GM18519 (cell line): ENCODE data around the gene SFTPD.
"Not testable (repeated sequence)": the region's sequence is repeated elsewhere in the genome, so short reads cannot be mapped to it uniquely, and the experiment has no call there.

ENCODE experiments used
- ATAC-seq: cut with Tn5 transposase; IDR thresholded peaks from one replicate; pipeline ENCODE4 v1.9.1; 2021; ENCODE audit warnings: mild to moderate bottlenecking, moderate library complexity; ENCODE audit not compliant: unreplicated experiment, low FRiP score

SFTPD gene

DNA sequence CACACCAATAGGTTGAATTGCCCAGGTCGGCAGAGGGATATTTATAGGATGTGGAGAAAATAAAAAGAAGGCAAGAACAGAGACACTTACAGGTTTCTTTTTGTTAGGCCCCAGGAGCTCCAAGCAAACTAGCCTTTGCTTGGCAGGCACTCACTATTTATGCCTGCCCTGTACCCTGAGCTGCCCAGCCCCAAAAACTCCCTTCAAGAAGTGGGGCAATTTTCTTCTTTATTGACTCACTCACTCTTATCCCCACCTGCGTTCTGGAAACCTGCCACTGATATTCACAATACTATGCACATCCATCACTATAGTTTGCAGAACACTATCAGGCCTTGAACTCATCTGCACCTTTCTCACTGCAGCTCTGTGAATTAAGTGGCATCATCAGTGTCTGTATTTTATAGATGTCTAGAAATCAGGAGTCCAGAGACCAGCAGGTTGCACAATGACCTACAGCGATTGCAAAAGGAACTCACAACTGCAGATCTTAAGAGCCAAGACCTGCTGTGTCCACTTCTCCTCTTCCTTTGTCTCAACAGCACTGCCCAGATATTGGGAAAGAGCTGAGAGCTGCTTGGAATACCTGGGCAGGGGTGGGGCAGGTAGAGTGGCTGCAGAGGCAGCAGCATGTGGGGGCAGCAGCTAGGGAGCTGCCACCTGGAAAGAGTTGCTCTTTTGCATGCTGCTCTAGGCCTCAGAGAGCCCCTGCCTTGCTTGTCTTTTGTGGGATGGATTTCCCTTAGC, at the start of gene SFTPD:
Gene SFTPD, minus strand, starts transcription at position 130 of the 747 bp plus-strand sequence. CDS start 2,446 bp downstream, outside the sequence.
- no peak for ATAC-seq

DNA sequence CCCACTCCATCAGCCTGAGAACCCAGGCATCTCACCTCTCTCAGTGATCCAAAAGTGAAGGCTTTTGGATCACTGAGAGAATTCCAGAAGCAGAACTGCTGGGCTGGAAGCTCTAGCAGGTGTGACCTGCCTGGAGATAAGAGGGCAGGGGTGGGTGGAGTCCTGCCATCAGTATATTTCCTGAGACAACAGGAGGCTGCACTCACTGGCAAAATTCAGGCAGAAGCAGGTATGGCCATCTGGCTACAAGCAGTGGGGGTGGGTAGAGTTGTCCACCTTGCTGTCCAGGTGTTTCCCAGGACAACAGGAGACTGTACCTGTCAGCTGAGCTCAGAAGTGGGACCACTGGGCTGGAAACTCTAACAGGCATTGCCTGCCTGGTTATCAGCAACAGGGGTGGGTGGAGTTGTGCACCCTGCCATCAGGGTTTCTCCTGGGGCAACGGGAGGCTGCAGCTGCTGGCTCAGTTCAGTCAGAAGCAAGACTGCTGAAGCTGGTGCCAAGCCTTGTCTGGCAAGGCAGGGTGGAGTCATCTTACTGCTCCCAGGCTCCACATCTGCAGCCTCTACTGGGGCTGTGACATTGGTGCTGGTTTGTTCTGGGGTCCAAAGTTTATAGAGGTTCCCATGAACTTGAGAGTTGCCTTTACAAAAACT, 47.2 kb upstream of the SFTPD start:
- no peak for ATAC-seq

DNA sequence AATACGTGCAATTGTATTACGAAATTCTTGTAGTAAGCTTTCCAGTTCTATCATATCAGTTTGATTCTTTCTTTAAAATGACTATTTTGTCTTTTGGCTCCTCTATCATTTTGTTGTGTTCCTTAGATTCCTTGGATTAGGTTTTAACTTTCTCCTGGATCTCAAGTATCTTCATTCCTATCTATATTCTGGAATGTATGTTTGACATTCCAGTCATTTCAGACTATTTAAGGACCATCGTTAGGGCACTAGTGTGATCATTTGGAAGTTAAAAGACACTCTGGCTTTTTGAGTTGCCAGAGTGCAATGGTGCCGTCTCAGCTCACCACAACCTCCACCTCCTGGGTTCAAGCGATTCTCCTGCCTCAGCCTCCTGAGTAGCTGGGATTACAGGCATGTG, 45.7 kb upstream of the SFTPD start:
- ATAC-seq, result no peak

DNA sequence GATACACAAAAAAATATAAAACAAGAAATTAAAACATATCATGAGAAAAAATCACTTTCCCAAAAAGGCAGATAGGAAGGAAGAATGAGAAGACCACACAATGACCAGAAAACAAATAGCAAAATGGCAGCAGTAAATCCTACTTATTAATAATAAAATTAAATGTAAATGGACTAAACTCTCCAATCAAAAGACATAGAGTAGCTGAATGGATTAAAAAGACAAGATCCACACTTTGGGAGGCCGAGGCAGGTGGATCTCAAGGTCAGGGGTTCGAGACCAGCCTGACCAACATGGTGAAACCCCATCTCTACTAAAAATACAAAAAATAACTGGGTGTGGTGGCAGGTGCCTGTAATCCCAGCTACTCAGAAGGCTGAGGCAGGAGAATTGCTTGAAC, 39.3 kb upstream of the SFTPD start:
- not testable (repeated sequence) for ATAC-seq

DNA sequence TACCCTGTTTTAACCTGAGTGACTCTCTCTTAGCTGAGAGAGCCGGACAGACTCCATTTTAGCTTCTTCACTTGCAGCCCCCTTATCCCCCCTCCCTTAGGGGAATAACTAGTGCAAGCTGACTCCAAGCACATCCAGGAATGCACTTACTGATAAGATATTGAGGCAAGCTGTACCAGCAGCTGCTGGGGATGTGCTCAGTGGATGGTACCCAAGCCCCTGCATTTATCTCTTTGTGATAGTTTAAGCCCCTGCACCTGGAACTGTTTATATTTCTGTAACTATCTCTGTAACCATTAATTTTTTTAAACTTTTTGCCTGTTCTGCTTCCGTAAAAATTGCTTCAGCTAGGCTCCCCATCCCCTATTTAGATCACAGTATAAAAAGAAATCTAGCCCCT, 37.8 kb upstream of the SFTPD start:
- ATAC-seq, result not testable (repeated sequence)

DNA sequence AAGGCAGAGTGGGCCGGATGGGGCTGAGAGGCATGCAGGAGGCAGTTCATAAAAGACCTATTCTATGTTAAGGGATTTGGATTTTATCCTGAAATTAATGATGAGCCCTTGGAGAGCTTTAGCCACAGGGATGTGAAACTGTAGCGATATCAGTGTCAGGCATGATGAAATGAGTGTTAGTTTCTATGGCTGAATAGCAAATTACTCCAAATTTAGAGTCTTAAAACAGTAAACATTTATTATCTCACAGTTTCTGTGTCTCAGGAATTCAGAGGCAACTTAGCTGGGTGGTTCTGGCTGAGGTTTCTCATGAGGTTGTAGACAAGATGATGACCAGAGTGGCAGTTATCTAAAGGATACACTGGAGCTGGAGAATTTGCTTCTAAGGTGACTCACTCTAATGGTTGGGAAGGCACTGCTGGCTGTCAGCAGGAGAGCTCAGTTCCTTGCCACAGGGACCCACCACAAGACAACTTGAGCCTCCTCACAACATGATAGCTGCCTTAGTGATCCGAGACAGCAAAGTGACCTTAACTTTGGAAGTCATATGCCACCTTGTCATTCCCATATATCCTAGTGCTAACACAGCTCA, 36.7 kb upstream of the SFTPD start:
- no peak for ATAC-seq

DNA sequence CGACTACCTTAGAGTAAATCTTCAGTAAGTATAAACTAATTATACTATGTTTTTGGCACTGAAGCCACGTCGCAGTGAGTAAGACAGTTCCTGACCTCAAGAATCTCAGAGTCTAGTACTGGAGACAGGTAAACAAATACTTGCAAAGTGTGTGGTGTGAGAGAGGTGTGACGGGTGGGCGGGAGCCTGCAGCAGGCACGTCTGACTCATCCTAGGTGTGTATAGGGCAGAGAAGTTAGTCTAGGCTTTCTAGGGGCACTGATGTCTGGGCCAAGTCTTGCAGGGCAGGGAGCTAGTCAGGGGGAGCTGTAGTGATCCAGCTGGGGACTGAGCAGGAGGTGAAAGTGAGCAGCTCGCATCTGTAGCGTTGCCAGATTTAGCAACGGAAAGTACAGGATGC, 35.9 kb upstream of the SFTPD start:
- ATAC-seq, result peak; percentile 79

DNA sequence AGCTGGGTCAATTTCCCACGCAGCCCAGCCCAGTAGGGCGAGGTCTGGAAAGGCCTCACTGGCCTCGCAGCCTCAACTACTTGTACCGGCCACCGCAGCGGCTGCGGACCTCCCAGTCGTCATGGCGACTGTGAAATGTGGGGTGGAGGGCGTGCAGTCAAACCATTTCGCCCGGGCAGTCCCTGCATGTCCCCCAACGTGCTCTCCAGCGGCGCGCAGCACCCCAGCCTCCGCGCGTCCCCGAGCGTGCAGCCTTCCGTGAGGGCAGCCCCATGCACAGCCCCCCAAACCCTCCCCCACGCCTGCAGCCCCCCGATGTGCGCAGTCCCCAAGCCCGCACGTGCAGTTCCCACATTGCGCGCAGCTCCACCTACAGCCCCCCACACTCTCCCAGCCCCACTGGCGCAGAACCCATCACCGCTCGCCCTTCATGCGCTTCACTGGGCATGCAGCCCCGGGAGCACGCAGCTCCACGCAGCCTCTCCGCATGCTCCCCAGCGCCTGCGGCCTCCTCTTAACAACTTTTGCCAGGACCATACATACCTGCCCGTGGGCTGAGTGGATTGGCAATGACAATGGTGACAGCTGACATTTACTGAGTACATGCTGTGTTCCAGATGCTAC, 34.5 kb upstream of the SFTPD start:
- no peak for ATAC-seq

DNA sequence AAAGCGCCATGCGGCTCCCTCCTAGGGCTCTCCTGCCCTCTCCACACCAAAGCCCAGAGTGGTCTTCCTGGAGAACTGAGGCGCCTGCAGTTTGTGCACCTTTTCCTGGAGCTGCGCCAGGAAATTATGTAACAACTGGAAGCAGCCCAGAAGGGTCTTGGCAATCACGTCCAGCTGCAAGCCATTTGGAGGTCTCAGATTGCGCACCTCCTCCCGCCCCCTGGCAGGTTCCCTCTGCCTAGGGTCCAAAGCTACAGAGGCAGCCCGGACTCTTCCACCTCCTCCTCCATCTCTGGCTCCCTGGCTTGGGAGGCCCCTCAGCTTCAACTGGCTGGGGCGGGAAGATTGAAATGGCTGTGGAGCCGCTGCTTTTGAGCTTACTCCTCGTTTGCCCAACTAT, 34.0 kb upstream of the SFTPD start:
- no peak for ATAC-seq

DNA sequence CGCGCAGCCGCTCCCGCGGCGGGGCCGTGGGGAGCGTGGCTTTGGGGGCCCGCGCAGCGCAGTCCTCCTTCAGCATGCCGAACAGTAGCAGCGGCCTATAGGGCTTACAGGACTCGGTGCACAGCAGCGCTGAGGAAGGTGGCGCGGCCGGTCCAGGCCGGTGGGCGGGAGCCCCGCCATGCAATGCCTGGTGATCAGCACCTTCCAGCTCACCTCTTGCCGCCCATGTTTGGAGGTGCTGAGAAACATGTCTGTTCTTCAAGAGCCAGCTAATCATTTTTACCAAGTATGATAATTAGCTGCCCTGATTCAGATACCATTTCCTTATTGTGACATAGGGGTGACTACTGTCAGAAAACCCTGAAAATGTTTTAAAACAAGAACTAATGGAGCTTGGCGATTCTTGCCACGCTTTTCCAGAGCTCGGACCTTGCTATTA, 33.5 kb upstream of the SFTPD start:
- no peak for ATAC-seq

DNA sequence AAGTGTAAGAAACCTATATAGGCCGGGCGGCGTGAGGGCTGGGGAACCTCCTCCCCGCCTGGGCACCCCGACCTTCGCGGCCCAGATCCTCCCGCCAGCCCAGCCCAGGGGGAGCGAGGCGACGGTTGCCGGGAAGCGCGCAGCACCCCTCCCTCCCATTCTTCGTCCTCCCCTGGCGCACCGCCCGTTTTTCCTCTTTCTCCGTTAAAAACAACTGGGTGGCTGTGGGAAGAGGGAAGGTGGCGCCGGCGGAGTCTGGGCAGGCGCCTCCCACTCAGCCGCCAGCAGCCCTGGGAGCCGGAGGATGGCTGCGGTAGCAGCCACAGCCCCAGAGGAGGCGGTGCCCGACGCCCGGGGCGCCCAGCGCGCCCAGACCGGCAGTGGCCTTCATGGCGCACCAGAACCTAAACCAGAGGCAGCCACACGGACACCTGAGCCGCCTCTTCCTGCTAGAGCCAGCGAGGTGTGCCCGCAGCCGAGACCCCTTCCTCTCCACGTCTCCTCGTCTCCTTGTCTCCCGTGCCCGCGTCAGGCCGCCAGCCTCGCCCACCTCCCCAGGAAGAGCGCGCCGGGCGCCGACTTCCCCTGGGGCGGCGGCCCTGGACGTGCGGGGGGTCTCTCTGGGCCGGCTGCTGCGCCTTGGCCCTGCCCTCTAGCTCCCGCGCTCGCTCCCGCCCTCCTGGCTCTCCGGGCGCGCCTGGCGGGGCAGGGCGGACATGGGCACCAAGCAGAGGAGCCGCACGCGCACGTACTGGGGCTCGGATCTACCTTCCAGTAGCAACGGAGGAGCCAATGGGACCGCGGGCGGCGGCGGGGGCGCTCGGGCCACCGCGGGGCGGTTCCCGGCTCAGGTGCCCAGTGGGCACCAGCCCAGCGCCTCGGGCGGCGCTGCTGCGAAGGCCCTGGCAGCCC, 32.8 kb upstream of the SFTPD start:
- no peak for ATAC-seq

DNA sequence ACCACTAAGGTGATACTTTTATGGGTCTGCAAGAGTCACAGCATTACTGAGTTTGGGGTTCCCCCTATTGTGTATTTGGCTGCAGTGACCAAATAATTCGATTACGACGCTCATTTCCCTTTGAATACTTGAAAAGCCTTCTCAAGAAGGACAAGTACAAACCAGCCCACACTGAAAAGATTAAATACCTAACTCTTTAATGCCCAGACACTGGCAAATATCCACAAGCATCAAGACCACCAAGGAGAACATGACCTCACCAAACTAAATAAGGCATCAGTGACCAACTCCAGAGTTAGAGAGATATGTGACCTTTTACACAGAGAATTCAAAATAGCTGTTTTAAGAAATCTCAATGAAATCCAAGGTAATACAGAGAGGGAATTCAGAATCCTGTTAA, 31.8 kb upstream of the SFTPD start:
- ATAC-seq, result no peak

DNA sequence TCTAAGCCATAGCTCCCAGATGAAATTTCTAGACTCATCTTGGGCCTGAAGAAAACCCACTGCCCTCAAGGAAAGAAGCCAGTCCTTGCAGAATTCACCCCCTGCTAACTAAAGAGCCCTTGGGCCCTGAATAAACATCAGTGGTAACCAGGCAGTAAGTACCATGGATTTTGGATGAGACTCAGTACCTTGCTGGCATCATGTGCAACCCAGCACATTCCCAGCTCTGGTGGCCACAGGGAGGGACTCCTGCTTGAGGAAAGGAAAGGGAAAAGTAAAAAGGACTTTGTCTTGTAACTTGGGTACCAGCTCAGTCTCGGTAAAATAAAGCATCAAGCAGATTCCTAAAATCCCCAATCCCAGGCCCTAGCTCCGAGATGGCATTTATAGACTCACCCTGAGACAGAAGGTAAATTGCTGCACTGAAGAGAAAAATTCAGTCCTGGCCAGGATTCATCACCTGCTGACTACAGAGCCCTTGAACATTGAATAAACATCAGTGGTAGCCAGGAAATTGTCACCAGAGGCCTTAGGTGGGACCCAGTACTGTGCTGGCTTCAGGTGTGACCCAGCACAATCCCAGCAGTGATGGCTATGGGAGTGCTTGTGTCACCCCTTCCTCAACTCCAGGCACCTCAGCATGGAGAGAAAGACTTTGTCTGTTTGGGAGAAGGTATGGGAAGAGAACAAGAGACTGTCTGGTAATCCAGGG, 31.2 kb upstream of the SFTPD start:
- no peak for ATAC-seq

DNA sequence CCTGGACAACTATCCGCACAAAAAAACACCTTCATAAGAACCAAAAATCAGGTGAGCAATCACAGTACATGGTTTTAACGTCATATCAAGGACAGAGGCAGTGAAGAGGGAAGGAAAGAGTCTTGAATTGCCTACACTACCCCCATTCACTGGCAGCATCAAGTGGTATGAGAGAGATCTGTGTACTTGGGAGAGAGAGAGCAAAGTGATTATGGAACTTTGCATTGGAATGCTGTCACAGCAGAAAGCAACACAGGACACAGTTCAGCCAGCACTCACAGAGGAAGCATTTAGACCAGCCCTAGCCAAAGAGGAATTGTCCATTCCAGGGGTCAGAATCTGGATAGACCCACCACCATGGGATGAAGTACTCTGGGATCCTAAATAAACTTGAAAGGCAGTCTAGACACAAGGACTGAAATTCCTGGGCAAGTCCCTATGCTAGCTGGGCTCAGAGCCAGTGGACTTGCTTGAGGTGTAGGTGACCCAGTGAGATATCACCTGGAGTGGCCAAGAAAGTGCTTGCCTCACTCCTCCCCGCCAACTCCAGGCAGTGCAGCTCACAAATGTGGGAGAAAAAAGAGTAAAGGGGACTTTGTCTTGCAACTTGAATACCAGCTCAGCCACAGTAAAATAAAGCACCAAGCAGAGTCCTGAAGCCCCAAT, 30.5 kb upstream of the SFTPD start:
- ATAC-seq, result no peak

DNA sequence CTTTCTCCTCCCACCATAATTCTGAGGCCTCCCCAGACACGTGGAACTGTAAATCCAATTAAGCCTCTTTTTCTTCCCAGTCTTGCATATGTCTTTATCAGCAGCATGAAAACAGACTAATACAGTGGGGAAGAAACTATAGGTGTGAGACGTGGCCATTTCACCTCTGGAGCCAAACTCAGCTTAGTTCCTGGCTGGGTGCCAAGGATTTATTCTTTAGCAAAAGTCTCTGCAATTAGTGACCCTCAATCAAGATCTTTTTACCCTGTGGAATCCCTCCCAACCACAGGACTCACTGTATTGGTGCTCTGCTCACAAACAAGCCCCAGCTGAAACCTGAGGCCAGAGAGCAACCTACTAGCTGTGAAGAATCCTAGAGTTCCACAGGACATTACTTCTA, 28.1 kb upstream of the SFTPD start:
- ATAC-seq, result no peak

DNA sequence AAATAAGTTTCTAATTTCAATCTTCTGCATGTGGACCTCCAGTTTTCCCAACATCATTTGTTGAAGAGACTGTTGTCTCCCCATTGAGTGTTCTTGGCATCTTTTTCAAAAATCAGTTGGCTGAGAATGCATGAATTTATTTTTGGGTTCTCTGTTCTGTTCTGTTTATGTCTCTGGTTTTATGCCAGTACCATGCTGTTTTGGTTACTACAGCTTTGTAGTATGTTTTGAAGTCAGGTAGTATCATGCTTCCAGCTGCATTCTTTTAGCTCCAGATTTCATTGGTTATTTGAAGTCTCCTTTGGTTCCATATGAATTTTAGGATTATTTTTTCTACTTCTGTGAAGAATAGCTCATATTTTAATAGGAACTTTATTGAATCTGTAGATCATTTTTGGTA, 21.2 kb upstream of the SFTPD start:
- no peak for ATAC-seq

DNA sequence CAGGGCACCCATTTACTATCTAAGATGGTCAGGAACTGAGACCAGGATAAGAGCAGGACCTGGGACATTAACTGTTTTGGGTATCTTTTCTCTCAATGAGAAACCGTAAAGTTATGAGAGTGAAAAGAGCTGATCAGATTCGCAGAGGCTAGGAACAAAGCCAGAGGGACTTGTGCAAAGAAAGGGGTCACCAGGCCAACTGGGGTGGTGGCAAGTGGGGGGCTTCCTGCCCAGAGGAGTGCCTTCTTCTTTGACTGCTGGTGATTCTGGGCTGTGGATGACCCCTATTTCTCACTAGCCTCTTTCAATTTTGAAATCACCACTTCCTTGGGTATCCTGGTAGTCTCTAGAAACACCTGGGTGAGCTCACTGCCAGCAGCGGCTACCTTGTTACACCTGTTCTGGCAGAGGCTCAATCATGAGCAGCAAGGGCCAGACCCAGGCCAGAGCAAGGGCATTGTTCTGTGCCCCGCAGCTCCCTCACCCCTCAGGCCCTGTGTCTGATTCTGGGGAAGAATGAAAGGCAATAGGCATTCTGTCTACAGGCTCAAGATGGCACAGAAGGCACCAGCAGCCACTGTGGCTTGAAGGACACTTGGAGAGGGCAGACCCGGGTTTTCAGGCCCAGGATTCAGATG, 999 bp downstream of the SFTPD start:
- ATAC-seq, result no peak

DNA sequence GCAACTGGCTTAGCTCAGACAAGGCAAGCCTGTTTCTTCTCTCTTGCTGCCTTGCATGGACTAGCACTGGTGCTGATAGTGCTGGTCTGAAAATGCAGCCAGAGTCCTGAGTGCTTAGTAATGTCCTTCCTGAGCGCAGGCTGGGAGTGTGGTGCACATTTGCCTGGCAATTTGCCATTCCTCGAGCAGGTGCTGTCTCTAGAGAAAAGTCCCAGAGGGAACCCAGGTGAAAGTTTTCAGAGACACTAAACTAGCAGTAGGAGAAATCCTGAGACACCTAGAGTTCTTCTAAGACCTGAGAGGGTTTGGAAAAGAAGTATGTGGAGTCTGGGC, 1.9 kb downstream of the SFTPD start:
- ATAC-seq, result no peak
